Measurements from ENCODE around the gene POU2F3.
"Not testable (repeated sequence)": the region's sequence is repeated elsewhere in the genome, so short reads cannot be mapped to it uniquely, and the experiment has no call there.

Gene POU2F3

DNA sequence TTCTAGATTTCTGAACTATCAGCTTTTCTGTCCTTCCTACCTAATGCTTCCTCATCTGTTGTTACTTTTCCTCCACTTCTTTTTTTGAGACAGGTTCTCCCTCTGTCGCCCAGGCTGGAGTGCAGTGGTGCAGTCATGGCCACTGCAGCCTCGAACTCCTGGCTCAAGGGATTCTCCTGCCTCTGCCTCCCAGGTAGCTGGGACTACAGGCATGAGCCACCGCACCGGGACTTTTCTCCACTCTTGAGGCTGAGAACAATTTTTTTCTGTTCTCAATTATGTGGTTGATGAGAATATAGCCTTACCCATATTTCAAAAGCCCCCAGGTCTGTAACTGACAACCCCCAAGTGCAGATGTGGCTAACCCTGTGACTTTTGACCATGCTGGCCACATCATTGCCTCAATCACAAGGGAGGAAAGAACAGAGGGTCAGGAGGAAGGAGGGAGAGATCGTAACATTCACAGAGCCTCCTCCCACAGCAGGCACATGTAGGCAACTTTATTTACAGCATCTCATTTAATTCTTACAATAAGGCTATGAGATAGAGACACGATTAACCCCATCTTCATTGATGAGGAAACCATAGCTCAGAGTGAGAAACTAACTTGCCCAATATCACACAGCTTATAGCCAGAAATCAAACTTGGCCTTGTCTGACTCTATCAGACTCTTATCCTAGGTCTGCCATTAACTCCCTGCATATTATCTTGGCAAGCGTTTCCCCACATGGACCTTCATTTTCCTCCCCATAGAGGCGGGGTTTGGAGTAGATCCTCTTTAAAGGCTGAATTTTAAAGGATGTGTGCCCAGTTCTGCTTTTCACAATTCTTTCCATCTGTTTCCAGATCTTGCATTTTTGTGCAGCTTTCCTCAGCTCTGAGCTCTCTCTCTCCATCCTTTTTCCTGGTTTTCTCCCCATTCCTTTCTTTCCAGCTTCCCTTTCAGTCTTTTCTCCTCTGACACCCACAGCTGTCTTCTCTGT, 9.6 kb downstream of the POU2F3 start:
- no peak for DNase-seq (ENCODE audit: low read depth)

DNA sequence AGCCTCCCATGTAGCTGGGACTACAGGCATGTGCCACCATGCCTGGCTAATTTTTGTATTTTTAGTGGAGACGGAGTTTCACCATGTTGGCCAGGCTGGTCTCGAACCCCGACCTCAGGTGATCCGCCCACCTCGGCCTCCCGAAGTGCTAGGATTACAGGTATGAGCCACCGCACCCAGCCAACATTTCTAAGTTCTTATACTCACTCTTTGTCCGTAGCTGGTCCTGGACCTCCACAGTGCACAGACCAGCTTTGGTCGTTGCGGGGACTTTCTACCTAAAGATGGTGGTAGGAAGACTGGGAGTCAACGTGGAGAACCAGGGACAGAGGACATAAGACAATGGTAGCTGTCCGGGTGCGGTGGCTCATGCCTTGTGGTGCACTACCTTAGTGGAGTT, 13.4 kb downstream of the POU2F3 start:
- not testable (repeated sequence) for DNase-seq (ENCODE audit: low read depth)

- no peak for DNase-seq (ENCODE audit: low read depth)
Observed at GRCh38 chr11:120254788-120255518, 15.0 kb downstream of the POU2F3 start.

GRCh38 chr11:120255519-120255866, 15.6 kb downstream of the POU2F3 start:
- no peak for DNase-seq (ENCODE audit: low read depth)

GRCh38 chr11:120256178-120256577, 16.2 kb downstream of the POU2F3 start:
- no peak for DNase-seq (ENCODE audit: low read depth)

DNA sequence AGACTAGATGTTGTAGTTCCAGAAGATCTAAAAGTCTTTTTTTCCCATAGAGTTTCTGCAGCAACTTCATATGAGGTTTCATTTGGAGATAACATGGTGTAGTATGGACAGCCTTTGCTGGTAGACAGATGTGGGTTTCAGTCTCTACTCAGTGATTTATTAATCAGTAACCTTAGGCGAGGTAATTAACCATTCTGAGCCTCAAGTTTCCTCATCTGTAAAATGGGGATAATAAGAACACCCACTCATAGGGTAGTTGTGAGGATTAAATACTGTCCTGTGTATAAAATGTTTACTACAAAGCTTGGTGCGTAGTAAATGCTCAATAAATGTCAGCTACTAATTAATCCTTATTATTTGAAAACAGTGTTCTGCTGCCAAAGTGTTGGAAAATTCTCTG, 16.8 kb downstream of the POU2F3 start:
- no peak for DNase-seq (ENCODE audit: low read depth)

GRCh38 chr11:120257346-120257745, 17.4 kb downstream of the POU2F3 start:
- no peak for DNase-seq (ENCODE audit: low read depth)

DNA sequence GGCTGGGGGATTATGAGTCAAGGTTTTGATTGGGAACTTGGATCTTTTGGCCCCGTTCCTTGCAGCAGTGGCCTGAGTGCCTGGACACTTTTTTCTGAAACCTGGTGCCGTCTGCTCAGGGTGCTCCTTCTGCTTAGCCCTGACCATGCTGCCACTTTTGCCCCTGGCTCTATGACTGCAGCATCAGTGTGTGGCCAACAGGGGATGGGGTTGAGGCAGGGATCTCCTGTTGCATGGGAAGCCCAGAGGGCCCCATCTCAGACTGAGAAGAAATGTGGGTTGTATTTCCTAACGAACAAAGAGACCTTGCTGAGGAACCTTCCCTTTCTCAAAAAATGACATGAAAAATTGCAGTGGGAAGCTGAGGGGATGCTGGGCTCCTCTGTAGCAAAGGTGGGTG, 18.7 kb downstream of the POU2F3 start:
- no peak for DNase-seq (ENCODE audit: low read depth)

- DNase-seq (ENCODE audit: low read depth) = no peak
Observed at GRCh38 chr11:120259241-120259640, 19.3 kb downstream of the POU2F3 start.

DNA sequence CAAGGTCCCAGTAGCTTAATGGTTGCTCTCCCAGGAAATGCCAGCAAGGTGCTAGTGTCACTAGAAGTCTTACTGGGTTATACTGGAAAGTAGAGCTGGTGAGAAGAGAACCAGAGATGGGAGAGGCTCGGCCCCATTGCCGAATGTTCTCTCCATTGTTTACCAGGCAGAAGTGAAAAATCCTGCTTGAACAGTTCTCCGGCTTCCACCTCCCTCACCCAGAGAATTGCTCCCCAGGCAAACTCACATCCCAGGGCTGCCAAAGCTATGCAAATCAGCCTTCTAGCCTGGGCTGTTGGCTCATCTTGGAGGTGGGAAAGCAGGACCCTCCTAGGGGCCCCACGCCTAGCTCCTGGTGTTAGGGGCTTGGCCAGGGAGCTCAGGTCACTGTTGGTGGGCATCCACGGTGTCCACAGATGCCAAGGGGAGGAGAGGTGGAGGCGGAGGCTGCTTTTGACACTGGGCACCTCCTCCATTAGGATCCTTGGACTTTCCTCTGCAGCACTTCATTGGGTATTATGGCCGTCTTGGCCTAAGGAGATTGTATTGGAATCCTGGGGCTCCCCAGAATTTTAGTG, 20.1 kb downstream of the POU2F3 start:
- no peak for DNase-seq (ENCODE audit: low read depth)

DNA sequence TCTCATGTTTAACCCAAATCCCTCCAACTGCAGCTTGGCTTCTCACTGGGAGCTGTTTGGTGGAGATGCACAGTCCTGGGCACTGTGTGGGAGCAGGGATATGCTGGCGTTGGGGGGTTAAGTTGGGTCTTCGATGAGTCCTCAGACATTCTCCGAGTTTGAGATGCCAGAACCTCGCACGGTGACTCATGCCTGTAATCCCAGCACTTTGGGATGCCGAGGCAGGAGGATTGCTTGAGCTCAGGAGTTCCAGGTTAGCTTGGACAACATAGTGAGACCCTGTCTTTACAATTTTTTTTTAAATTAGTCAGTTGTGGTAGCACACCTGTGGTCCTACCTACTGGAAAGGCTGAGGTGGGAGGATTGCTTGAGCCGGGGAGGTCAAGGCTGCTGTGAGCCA, 20.7 kb downstream of the POU2F3 start:
- DNase-seq (ENCODE audit: low read depth) = no peak

- DNase-seq (ENCODE audit: low read depth) = no peak
Observed at GRCh38 chr11:120261321-120261720, 21.4 kb downstream of the POU2F3 start.

GRCh38 chr11:120261931-120262330, 22.0 kb downstream of the POU2F3 start:
- no peak for DNase-seq (ENCODE audit: low read depth)

GRCh38 chr11:120267319-120267718, 27.4 kb downstream of the POU2F3 start:
- DNase-seq (ENCODE audit: low read depth) = no peak

- DNase-seq (ENCODE audit: low read depth) = no peak
Observed at GRCh38 chr11:120268686-120269085, 28.7 kb downstream of the POU2F3 start.

DNA sequence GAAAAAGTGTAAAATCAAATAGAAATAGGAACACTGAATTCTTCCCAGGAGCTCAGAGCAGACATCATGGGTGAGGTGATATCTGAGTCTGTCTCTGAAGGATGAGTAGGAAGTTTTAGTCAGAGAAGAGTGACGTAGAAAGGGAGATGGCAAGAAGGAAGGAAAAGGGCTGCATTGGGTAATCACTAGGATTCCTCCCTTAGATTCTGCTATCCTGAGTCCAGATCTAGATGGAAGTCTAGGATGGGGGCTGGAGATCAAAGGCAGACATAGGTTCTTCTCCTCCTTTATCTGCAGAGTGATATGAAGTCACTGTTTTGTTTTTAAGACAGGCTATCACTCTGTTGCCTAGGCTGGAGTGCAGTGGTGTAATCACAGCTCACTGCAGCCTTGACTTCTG, 30.4 kb downstream of the POU2F3 start:
- no peak for DNase-seq (ENCODE audit: low read depth)

- no peak for DNase-seq (ENCODE audit: low read depth)
Observed at GRCh38 chr11:120271672-120272071, 31.7 kb downstream of the POU2F3 start.

DNA sequence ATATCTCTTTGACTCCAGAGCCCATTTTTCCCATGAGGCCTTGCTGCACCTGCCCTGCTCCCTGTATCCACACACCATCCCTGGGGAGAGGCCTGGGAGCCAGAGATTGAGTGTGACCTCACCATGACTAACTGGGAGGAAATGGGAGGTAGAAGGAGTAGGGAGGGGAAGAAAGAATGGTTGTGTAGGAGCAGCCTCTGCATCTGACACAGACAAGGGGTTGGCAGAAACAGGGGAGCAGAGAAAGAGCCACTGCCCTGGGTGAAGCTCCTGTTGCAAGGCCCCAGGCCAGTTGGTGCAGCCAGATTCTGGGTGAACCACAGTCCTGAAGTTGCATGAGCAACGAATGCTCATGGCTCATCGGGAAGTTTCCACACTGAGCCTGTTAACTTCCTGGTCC, 32.4 kb downstream of the POU2F3 start:
- DNase-seq (ENCODE audit: low read depth) = peak; percentile 6

GRCh38 chr11:120273432-120273831, 33.5 kb downstream of the POU2F3 start:
- no peak for DNase-seq (ENCODE audit: low read depth)

- DNase-seq (ENCODE audit: low read depth) = not testable (repeated sequence)
Observed at GRCh38 chr11:120273956-120274355, 34.0 kb downstream of the POU2F3 start.

DNA sequence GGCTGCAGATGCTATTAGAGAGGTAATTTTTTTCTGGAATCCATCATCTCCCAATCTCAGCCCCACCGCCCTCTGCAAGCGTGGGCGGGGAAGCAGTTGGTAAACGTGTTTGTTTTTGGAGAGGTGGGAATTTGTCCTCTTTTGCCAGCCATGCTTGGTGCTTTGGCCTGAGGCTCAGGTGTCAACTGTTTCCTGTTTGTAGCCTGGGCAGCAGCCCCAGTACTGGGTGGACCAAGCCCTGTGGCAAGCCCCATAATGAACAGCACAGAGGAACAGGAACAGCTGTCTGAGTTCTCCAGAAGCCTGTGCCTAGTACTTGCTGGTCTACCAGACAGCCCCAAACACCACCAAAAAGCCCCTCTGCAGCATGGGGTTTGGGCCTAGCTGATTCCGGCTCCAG, 39.6 kb downstream of the POU2F3 start:
- DNase-seq (ENCODE audit: low read depth) = no peak

- no peak for DNase-seq (ENCODE audit: low read depth)
Observed at GRCh38 chr11:120280600-120281051, 40.7 kb downstream of the POU2F3 start.

Data from iris pigment epithelial cell (primary cell).